Stimulated activated naive CD4-positive, alpha-beta T cell treated with Interleukin-2 at 50 U/mL for 16 hours (primary cell): ENCODE data around the gene ACRV1.
"Not testable (repeated sequence)": the region's sequence is repeated elsewhere in the genome, so short reads cannot be mapped to it uniquely, and the experiment has no call there.

Source experiments
- DNase-seq: peaks from one replicate; lab custom pipeline; 2025; lab: John Stamatoyannopoulos, UW

ACRV1 gene, protein sequence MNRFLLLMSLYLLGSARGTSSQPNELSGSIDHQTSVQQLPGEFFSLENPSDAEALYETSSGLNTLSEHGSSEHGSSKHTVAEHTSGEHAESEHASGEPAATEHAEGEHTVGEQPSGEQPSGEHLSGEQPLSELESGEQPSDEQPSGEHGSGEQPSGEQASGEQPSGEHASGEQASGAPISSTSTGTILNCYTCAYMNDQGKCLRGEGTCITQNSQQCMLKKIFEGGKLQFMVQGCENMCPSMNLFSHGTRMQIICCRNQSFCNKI

GRCh38 chr11:125680747-125681146 lies at the start of gene ACRV1:
ACRV1 (minus strand) TSS chr11:125680847; CDS start chr11:125680780, 67 bp downstream.
- no peak for DNase-seq

GRCh38 chr11:125728969-125729368 lies 48.3 kb upstream of the ACRV1 start:
- DNase-seq, result no peak

- DNase-seq, result no peak
These were observed 43.5 kb upstream of the ACRV1 start for GRCh38 chr11:125724125-125724524.

DNA sequence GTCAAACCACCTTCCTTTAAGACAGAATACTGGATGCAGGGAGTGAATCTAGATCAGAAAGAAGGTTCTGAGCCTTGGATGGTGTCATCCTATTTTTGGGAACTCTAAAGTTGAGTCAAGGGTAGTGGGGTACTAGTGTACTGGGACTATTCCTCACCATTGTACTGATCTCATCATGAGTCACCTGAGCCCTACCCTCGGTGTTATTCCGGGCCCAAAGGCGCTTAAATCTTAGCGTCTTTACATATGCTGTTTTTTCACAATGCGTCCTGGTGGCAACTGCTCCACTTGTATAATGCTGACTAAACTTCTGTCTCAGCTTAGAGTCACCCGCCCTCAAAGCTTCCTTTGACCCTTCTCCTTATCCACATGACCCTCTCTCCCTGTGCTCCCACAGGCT lies 40.1 kb upstream of the ACRV1 start:
- no peak for DNase-seq

- not testable (repeated sequence) for DNase-seq
These were observed 24.0 kb upstream of the ACRV1 start for GRCh38 chr11:125704686-125705085.

GRCh38 chr11:125701858-125702621 lies 21.4 kb upstream of the ACRV1 start:
- no peak for DNase-seq

DNA sequence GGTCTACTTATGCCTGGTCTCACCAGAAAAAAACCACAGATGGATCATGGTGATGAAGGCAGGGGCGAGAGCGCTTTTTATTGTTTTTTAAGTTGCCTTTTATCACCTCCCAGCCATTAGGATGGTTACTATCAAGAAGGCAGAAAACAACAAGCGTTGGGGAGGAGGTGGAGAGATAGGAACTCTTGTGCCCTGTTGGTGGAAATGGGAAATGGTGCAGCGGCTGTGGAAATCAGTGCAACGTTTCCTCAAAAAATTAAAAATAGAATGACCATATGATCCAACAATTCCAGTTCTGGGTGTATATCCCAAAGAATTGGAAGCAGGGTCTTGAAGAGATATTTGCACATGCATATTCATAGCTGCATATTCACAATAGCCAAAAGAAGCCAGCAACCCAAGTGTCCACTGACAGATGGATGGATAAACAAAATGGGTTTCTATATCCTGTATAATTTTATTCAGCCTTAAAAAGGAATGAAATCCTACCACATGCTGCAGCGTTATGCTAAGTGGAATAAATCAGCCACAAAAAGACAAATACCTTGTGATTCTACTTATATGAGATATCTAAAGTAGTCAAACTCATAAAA lies 20.5 kb upstream of the ACRV1 start:
- DNase-seq, result no peak

DNA sequence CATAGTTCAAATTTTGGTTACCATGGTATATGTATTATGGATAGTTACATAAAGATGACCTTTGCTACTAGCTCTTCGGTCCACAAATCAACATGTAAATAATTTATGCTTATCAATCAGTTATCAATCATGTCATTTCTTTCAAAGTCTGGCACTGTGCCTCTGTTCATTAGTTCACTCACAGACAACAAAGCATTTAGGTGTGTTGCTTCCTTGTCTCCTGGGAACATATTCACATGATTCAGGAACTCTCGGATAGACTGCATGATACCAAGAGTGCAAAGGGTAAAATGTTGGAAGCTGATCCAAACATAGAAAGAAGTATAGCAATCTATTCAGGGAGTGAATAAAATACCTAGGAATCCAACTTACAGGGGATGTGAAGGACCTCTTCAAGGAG lies 14.3 kb upstream of the ACRV1 start:
- DNase-seq, result no peak

DNA sequence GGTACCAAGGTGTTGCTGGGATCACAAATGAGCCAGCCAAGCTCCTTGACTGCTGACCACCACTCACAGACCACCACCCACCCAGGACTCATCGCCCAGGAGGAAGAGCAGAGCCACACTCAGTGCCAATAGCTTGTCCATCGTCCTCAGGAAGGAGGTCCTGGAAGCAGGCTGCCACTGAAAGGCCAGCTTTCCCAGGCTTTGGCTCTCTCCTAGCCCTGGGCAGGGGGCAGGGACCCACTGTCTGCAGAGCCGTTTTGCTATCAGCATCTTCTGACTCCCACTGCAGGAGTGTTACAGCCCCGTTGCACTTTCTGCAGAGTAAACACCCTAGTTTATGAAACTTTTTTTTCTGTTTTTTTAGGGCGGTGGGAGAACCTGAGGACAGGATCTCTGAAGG lies 12.2 kb upstream of the ACRV1 start:
- DNase-seq, result no peak

GRCh38 chr11:125690006-125690405 lies 9.4 kb upstream of the ACRV1 start:
- DNase-seq, result no peak

- DNase-seq, result no peak
These were observed 8.7 kb upstream of the ACRV1 start for GRCh38 chr11:125689274-125689859.

DNA sequence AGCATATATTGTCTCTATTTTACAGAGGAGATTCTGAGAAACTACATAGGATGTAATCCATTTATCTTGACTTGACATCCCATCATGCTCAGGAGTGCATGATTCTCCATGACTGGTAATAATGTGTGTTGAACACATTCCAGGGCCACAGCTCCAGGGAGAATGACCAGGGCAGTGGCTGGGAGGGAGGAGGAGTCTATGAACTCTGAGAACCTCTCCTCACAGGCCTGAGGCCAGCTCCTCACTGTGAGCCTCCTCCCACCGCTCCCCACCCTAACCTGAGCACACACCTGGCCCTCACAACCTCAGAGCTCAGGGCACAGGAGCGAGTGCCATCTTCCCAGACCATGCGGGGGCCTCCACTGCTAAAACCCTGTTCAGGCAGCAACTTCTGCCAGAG lies 8.0 kb upstream of the ACRV1 start:
- no peak for DNase-seq

- no peak for DNase-seq
These were observed 7.4 kb upstream of the ACRV1 start for GRCh38 chr11:125688066-125688465.

DNA sequence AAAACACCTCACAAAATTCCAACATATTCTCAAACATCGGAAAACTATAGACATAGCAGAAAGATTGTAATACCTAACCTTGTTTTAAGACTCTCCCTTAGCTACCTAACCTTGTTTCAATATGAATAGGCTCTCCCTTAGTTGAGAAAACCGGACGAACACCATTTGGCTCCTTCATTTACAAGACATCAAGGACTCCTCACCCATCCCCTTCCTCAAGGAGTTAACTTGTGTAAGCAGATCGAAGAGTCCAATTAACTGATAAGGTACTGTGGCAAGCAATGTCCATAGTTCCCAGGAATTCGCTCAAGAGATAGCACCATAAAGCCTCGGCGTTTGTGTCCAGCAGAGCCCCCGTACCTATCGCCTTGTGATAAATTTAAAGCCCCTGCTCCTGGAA lies 4.6 kb upstream of the ACRV1 start:
- no peak for DNase-seq

- no peak for DNase-seq
These were observed 810 bp downstream of the ACRV1 start for GRCh38 chr11:125679837-125680236.

- no peak for DNase-seq
These were observed 1.2 kb downstream of the ACRV1 start for GRCh38 chr11:125679397-125679796.

DNA sequence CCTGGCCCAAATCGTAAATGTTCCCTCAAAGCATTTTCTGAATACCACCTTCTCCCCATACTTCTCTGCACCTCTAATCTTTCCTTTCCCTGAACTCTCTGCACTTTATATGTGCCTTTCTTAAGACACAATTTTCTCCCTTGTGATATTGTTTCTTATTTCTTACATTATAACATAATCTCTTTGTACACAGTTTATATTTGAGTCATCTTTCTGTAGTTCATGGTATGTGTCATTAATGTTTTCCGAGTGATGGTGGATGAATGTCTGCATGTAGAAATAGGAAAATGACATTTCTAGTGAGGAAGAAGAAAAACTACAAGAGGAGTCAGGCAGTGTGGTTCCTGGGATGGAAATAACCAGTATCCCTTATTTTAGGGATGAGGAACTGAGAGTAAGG lies 5.5 kb downstream of the ACRV1 start:
- DNase-seq, result no peak

DNA sequence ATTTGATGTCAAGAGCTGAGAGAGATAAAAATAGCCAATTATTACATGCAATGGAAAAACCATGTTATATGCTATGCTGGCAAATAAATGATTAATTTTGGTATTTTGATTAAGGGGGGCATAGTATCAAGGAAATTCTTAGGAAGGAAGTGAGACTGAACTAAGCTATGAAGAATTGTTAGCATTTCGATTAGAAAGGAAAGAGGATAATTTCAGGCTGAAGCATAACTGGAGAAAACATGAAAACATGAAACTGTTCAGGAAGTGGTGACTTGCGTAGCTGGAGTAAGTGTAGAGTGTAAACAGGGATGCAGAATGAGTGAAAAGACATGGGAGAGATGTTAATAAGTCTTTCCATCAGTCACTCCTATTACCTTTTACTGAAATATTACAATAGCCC lies 6.4 kb downstream of the ACRV1 start:
- DNase-seq, result no peak

- DNase-seq, result no peak
These were observed 9.1 kb downstream of the ACRV1 start for GRCh38 chr11:125671561-125671960.

DNA sequence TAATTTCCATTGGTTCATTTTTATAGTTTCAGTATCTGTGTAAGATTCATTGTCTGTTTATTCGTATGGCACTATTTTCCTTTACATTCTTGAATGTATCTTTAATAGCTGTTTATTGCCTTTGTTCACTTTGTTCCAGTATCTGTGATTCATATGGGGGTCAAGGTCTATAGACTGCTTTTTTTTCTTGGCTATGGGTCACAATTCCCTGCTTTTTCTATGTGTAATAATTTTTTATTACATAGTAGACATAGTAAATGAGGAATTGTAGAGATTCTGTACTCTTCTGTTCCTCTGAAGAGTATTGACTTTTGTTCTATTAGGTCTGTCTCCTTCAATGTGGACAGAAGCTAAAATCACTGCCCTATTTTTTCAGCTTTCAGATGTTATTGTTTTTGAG lies 10.5 kb downstream of the ACRV1 start:
- no peak for DNase-seq

GRCh38 chr11:125667151-125667550 lies 13.5 kb downstream of the ACRV1 start:
- DNase-seq, result no peak

DNA sequence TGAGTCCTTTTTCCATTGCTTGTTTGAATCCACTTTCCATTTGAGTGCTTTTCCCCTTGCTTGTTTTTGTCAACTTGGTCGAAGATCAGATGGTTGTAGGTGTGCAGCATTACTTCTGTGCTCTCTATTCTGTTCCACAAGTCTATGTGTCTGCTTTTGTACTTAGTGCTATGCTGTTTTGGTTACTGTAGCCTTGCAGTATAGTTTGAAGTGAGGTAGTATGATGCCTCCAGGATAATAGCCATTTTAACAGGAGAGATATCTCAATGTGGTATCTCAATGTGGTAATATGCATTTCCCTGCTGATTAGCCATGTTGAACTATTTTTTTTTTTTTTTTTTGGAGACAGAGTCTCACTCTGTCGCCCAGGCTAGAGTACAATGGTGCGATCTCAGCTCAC lies 16.7 kb downstream of the ACRV1 start:
- no peak for DNase-seq

GRCh38 chr11:125662689-125663088 lies 18.0 kb downstream of the ACRV1 start:
- no peak for DNase-seq
